BJ (cell line): ENCODE results near the gene LRP1B. TPM values are rescaled to one million over a fixed set of nuclear protein-coding genes. Genes with fewer than 3 reads are reported as not detected.

Source experiments
- CTCF ChIA-PET: fragments of 350-600 bp; formaldehyde crosslinking; extraction: SDS; loops from one replicate; lab custom pipeline; 2021; ENCODE audit warnings: antibody characterized with exemption, inconsistent platforms; lab: Yijun Ruan, JAX
- POLR2A ChIA-PET: fragments of 300-600 bp; sonication (Branson Sonifier 250); formaldehyde crosslinking; extraction: SDS; loops from one replicate; lab custom pipeline; 2021; ENCODE audit warnings: antibody characterized with exemption; lab: Charles Lee
- DNase-seq: peaks from one replicate; pipeline ENCODE4 v3.0.0-alpha.2; 2011; ENCODE audit warnings: low read depth
- H3K27me3 ChIP-seq: 2 replicates; pipeline ENCODE4 v1.6.0; 2011; ENCODE audit warnings: low read length; ENCODE audit not compliant: control insufficient read depth, insufficient read depth
- H3K36me3 ChIP-seq: 2 replicates; pipeline ENCODE4 v1.5.1; 2011; ENCODE audit warnings: low read length; ENCODE audit not compliant: control insufficient read depth, insufficient read depth
- H3K4me3 ChIP-seq: 2 replicates; pipeline ENCODE4 v1.5.1; 2011; ENCODE audit warnings: low read depth, mild to moderate bottlenecking, control low read depth, low read length
- polyA plus RNA-seq: library from polyadenylated mRNA; depleted of rRNA; stranded (reverse); fragments of >200 nt; gene quantifications from 2 replicates; pipeline ENCODE4 v1.2.3, GENCODE V29; 2011
- TF ChIP-seq, protein P1 (sequence below): IDR thresholded peaks from 2 replicates; pipeline ENCODE4 v1.5.1; 2011; ENCODE audit warnings: low read depth, mild to moderate bottlenecking, control low read depth, inconsistent platforms, low read length, moderate library complexity; ENCODE audit not compliant: insufficient read depth

LRP1B gene
- polyA plus RNA-seq, 1 experiment: 0.04 TPM

DNA sequence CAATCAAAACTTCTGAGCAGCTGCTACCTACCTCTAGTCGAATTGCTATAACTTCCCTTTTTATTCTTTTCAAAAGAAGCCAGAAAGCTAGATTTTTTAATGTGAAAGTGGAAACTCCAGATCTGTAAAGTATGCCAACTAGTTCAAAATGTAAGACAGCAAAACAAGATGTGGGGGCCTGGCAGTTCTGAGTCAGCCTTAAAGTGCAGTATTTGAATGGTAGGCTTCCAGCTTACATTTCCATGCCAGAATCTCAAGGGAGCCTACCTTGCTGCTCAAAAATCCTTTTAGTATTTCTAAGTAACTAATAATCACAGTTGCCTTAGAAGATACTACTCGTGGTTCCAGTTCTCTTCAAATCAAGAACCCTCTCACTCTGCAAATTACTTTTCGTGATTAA is 1288.7 kb downstream of the LRP1B start:
- DNase-seq: no peak
- CTCF ChIA-PET: no interaction called here
- Histone ChIP-seq H3K36me3 (no peaks in the 10 kb centered on the region), H3K4me3 (no peak overlapping the region), H3K27me3 (no peaks in the 10 kb centered on the region)
- TF ChIP-seq, protein P1, sequence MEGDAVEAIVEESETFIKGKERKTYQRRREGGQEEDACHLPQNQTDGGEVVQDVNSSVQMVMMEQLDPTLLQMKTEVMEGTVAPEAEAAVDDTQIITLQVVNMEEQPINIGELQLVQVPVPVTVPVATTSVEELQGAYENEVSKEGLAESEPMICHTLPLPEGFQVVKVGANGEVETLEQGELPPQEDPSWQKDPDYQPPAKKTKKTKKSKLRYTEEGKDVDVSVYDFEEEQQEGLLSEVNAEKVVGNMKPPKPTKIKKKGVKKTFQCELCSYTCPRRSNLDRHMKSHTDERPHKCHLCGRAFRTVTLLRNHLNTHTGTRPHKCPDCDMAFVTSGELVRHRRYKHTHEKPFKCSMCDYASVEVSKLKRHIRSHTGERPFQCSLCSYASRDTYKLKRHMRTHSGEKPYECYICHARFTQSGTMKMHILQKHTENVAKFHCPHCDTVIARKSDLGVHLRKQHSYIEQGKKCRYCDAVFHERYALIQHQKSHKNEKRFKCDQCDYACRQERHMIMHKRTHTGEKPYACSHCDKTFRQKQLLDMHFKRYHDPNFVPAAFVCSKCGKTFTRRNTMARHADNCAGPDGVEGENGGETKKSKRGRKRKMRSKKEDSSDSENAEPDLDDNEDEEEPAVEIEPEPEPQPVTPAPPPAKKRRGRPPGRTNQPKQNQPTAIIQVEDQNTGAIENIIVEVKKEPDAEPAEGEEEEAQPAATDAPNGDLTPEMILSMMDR: no peak
- POLR2A ChIA-PET: no interaction called here

DNA sequence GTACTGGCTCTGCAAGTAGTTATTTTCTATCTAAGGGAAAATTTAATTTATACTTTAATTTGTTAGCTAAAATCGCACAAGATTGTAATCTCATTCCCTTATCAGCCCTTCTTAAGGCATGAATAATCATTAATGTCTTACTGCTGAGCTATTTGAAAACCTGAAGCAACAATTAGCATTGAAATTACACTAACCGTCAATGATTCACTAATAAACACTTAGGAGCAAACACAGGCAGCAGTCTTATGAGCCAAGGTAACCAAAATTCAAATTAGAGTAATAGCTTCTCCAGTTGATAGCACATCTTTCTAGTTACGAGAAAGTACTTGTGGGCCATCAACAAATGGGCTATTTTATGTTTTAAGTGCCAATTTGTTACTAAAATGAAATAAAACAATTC is 1289.7 kb downstream of the LRP1B start:
- H3K36me3 ChIP-seq: no peaks in the 10 kb centered on the region
- POLR2A ChIA-PET: no interaction called here
- DNase-seq: no peak
- TF ChIP-seq, protein P1: no peak
- CTCF ChIA-PET: interaction anchor here (0.6 kb wide), 1 partner anchor 1315 kb away, joined by 4 read pairs; no protein-coding TSS in a partner anchor
- no peak overlapping the region for H3K4me3 ChIP-seq
- H3K27me3 ChIP-seq: no peaks in the 10 kb centered on the region

DNA sequence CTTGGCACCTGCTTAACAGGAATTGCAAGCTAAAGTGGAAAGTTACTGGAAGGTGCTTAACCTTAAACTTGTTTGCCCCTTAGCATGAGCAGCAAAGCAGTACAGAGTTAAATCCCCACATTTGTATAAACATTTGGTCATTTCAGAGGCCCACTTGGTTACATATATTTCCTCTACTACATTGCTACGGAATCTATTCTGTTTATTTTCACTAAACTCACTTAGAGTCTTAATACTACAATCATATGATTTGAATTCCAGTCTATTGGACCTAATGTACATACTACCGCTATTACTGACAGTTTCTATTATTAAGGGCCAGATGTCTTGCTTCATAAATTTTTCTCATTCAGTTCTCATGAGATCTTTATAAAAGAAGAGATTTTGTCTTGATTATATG is 1294.0 kb downstream of the LRP1B start:
- no peak overlapping the region for H3K4me3 ChIP-seq
- CTCF ChIA-PET: no interaction called here
- no peaks in the 10 kb centered on the region for H3K36me3 ChIP-seq
- POLR2A ChIA-PET: no interaction called here
- TF ChIP-seq, protein P1: no peak
- H3K27me3 ChIP-seq: no peaks in the 10 kb centered on the region
- DNase-seq: no peak

DNA sequence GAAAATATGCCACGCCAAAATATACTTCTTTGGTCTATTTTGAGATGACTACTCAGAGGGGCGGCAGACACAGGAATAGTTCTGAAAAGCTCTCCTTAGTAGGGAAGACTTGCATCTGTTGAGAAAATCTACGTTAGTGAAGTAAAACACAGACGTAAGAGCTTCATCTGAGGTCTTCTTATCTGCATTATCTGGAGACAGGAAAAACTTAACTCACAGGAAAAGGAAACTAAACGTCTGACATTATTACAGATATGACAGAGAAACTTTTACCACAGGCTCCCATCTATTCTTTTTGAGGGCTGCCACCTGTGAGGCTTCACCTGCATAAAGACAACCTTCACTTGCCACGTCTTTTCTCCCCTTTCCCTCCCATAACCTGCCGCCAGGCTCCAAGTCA is 1295.7 kb downstream of the LRP1B start:
- POLR2A ChIA-PET: no interaction called here
- CTCF ChIA-PET: no interaction called here
- no peak overlapping the region for H3K4me3 ChIP-seq
- no peaks in the 10 kb centered on the region for H3K27me3 ChIP-seq
- TF ChIP-seq, protein P1: no peak
- no peak for DNase-seq
- no peaks in the 10 kb centered on the region for H3K36me3 ChIP-seq

DNA sequence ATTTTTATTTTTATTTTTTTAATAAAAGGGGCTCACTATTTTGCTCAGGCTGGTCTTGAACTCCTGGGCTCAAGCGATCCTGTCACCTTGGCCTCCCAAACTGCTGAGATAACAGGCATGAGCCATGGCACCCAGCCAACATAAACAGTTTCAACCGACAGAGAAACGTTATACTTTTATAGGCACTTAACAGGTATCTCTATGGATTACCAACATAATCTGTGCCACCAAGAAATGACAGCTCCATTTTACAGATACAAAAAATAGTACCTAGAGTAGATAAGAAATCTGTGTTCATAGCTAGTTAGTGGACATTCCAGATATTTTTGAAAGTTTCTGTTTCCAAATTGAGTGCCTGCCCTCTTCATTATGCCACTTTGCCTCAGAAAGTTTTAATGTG is 1316.7 kb downstream of the LRP1B start:
- Histone ChIP-seq H3K36me3 (no peaks in the 10 kb centered on the region), H3K27me3 (no peaks in the 10 kb centered on the region), H3K4me3 (no peak overlapping the region)
- TF ChIP-seq, protein P1: no peak
- CTCF ChIA-PET: interaction anchor here (1.3 kb wide), 1 partner anchor 9 kb away, joined by 3 read pairs; no protein-coding TSS in a partner anchor
- POLR2A ChIA-PET: no interaction called here
- no peak for DNase-seq
